Esophagus muscularis mucosa (tissue), 4 donors: Measurements from ENCODE around the gene EMC8.

Experiments used
- CTCF ChIP-seq, 3 experiments: fragments of 200-600 bp in 2 of 3; fragments of 450-650 bp in 1 of 3; sonication (generic) in 2 of 3; IDR thresholded peaks; one replicate each; pipeline ENCODE4 v1.5.1; 2017 to 2019; ENCODE audit warnings: antibody characterized with exemption in 3 of 3, mild to moderate bottlenecking in 2 of 3, moderate library complexity in 1 of 3
- EP300 ChIP-seq: sonication (generic); formaldehyde crosslinking; IDR thresholded peaks from one replicate; pipeline ENCODE4 v1.6.1; 2017; ENCODE audit warnings: antibody characterized with exemption
- POLR2A ChIP-seq: fragments of 450-650 bp; IDR thresholded peaks from one replicate; pipeline ENCODE4 v1.6.1; 2017; ENCODE audit warnings: antibody characterized with exemption, moderate library complexity, mild to moderate bottlenecking, low read depth

- TF ChIP-seq CTCF (IDR thresholded peaks at IDR 0.05) = no peak
- no peak for TF ChIP-seq EP300
- TF ChIP-seq POLR2A = no peak
Observed at GRCh38 chr16:85842435-85842834, 43.1 kb upstream of the EMC8 start.
